HT-29 (cell line): ENCODE measurements around the gene RIT1. TPM values are rescaled to one million over a fixed set of nuclear protein-coding genes. Genes with fewer than 3 reads are reported as not detected.
A peak's percentile ranks its signal among the peaks of the same experiment; 100 is the strongest.
"Not testable (repeated sequence)": the region's sequence is repeated elsewhere in the genome, so short reads cannot be mapped to it uniquely, and the experiment has no call there.

Experiments
- DNase-seq: peaks from one replicate; pipeline ENCODE4 v3.0.0-alpha.2; 2015; ENCODE audit warnings: low spot score
- total RNA-seq: library from RNA; depleted of rRNA; stranded (reverse); fragments of >200 nt; shearing (Covaris generic); gene quantifications from 2 replicates; pipeline ENCODE4 v1.2.3, GENCODE V29; 2014

Gene RIT1
- total RNA-seq, 1 experiment from 2014 or later, result 6.5 TPM

DNA sequence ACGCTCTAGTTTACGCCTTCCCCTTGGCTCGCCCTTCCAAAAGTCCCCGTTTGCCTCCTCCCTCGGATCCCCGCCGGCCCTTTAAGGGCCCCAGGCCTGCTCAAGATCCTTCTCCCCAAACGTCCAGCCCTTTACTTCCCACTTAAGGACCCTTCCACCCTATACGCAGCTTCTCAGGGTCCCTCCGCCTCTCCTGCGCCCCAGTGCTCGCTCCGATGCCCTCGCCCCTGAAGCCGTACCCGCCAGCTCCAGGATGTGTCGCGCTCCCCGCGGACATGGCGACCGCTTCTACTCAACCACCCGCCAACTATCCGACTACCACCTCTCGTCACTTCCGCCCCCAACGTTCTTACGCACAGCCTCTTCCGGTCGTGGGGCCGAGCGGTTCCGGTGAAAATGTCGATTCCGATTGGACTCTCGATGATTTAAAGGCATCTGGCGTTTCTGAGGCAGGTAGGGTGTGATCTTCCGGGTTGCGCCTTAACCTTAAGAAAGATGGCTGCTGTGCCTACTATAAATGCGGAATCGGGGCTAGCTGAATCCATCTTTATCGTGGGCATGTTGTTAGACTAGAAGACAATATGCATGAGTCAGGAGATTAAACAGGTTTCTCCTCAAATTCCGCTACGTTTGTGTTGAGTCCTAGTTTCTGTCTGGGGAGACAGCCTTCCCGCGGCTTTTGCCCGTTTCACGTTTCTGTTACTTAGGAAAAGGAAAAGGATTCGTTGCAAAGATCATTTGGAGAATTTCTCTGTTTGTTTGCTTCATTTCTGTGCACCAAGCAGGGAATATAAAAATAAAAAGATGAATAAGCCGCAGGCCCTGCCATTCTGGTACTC is 23.2 kb upstream of the RIT1 start, which contains the start of gene KHDC4:
Gene KHDC4 (minus strand): TSS at position 317 of the 839 bp plus-strand sequence. CDS start 40 bp downstream, at position 277.
- DNase-seq, result peak; percentile 98

DNA sequence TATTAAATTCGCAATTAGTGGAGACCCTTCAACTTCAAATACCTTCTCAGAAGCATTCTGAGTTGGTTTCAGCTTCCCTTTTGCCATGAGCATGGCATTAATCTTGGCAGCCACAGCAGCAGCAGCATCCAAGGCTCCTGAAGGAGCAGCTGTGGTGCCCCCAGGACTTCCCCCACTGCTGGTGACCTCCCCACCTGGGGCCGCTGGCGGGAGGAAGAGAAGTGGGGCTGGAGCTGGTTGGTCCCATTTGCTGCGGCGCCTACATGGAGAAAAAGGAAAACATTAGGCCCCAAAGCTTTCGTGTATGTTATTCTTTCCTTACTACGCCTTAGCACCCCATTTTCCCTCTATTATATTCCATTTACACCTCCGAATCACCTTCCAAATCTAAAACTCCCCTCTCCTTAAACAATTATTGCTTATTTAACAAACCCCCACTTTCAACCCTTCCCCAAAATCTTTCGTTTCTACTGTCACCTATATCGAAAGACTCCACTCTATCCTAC is 22.5 kb upstream of the RIT1 start:
- DNase-seq, result no peak

DNA sequence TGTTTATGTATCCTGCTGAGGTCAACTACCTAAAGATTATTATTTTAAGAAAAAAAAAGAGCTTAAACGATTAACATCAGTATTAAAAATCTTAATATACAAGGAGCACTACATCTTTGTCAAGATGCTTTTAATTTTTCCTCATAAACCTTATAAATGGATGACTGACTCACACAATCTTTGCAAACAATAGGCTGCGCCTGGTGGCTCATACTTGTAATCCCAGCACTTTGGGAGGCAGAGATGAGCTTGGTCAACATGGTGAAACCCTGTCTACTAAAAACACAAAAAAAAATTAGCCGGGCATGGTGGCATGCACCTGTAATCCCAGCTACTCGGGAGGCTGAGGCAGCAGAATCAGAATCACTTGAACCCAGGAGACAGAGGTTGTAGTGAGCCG is 21.3 kb upstream of the RIT1 start:
- no peak for DNase-seq

DNA sequence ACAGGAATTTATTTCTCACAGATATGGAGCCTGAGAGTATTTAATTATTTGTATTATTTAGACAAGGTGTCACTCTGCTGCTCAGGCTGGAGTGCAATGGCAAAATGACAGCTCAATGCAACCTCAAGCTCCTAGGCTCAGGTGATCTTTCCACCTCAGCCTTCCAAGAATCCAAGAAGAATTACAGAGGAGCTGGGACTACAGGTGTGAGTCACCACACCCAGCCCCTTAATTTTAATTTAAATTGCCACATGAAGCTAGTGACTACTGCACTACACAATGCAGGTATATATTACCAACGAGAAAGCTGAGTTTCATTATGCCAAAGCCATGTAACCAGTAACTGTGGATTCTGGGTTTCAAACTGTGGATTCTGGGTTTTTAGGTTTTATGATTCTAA is 20.9 kb upstream of the RIT1 start:
- DNase-seq, result no peak

DNA sequence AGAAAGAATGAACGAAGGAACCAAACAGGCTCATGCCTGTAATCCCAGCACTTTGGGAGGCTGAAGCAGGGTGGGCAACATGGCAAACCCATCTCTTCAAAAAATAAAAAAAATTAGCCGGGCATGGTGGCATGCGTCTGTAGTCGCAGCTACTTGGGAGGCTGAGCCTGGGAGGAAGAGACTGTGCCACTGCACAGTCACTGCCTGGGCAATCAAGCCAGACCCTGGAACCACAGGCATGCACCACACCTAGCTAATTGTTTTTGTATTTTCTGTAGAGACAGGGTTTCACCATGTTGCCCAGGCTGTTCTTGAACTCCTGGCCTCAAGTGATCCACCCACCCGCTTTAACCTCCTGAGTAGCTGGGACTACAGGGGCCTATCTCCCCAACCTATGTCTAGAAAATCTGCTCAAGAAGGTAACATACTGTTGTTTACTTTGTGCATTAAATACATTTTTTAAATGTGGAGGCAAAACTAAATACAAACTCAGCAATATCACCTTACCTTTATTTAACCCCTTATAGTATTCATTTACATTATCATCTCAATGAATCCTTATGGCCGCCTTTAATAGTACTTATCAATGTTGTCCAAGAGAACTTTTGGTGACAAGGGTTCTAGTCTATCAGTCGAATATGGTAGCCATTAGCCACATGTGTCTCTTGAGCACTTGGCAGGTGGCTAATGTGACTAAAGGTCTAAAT is 20.3 kb upstream of the RIT1 start:
- no peak for DNase-seq

DNA sequence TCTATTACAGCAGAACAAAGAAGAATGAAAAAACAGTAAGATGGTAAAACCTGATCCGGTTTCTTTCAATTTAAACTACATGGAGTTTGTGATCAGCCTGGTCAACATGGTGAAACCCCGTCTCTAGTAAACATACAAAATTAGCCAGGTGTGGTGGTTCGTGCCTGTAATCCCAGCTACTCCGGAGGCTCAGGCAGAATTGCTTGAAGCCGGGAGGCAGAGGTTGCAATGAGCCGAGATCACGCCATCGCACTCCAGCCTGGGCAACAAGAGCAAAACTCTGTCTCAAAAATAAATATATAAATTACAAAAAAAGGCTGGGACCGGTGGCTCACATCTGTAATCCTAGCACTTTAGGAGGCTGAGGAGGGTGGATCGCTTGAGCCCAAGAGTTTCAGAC is 19.6 kb upstream of the RIT1 start:
- DNase-seq, result not testable (repeated sequence)

DNA sequence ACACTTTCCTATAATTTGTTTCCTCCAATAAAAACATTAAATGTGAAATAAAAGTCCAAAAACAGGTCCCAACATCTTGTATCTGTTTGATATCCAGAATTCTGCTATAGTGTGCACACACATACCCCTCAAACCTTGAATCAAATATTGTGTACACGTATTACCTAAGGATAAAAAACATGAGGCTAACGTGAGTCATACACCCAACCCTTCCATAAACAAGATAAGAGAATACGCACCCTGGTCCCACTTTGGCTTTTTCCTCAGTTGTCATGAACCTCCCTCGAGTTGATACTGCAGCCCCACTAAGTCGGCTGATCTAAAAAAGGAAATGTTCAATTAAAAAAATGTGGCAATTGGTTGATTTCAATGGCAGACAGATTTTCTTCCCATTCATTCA is 17.9 kb upstream of the RIT1 start:
- DNase-seq, result no peak

DNA sequence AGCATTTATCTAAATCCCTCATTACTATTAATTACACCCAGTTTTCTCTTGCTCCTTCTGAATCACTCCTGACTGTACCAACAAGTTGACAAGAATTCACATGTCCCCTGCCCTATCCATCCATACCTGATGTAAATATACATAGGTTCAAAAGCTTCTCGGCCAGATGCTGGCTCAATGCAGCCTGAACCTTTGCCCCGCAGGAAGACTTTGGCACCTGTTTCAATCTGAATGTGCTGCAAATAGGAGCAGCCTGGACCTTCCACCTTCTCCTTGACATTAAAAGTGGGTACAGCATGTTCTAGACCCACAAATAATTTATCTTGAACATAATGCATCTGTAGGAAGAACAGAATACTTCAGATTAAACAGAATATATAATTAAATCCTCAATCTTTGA is 14.4 kb upstream of the RIT1 start:
- DNase-seq, result no peak

DNA sequence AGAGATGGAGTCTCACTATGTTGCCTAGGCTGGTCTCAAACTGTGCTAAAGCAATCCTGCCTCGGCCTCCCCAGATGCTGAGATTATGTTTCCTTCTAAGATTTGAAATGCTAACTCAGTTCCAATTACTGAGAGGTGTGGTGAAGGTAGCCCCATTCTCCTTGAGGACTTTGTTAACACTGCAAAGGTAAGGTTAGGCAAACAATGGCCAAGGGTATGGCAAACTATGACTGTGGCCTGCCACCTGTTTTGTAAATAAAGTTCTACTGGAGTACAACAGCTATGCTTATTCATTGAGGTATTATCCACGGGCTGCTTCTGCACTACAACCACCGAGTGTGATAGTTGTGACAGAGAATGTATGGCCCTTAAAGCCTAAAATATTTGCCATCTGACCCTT is 9.6 kb upstream of the RIT1 start:
- DNase-seq, result no peak

DNA sequence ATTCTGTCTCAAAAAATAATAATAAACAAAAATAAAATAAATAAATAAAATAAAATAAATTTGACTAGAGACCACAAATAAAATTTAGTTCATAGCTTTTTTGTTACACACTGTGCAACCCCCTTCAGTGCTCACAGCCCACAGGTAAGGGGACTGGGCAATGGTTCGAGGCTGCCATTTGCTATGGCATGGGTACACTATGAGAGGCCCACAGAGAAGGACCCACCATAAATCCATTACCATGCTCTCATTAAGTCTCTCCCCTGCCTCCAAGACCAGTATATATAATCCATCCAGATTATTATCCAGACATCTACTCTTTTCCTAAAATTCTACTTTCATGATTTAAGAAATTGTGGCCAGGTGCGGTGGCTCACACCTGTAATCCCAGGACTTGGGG is 8.7 kb upstream of the RIT1 start:
- no peak for DNase-seq

DNA sequence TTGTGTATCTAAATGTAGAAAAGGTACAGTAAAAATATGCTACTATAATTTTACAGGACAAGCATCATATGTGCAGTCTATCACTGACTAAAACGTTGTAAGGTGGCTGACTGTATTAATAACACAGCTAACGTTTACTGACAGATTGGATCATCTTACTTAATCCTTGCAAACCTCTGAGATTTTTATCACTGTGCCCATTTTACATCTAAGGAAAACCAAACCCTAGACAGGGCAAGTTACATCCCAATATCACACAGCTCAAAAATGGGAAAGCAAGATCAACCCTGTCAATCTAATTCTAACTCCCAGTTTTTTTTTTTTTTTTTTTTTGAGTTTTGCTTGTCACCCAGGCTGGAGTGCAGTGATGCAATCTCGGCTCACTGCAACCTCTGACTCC is 7.5 kb upstream of the RIT1 start:
- no peak for DNase-seq

DNA sequence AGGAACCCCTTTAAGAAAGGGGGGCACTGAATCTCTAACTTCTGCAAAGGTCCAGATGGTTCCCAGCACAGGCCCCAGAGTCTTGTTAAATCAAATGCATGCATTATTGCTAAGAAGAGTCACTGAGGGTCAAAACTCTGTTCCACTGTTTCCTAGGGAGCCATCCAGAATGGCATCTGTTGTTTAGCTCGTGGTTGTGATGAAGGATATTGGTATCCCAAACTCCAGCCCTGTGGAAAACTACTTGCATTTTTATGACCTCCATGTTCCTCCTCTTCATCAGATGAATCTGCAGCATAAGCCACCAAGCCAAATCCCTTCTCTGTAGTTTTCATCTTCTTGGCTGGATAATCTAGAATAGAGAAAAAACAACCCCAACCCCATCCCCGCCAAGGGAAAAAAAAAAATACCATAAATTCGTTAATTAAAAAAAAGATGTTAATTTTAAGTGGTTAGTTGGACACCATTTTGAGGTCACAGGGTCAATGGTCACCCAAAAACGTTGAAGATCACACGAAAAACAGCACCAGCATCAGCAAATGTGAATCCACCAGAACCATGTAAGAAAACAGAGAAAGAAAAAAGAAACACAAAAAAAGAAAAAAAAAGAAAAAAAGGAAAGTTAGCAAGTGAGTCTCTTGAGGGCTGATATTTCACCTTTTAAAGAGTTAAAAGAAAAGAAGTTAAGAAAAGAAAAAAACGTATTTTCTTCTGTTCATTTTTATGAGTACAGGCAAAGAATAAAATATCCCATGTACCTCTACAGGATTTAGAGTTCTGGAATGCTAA is 3.0 kb upstream of the RIT1 start:
- DNase-seq, result no peak

DNA sequence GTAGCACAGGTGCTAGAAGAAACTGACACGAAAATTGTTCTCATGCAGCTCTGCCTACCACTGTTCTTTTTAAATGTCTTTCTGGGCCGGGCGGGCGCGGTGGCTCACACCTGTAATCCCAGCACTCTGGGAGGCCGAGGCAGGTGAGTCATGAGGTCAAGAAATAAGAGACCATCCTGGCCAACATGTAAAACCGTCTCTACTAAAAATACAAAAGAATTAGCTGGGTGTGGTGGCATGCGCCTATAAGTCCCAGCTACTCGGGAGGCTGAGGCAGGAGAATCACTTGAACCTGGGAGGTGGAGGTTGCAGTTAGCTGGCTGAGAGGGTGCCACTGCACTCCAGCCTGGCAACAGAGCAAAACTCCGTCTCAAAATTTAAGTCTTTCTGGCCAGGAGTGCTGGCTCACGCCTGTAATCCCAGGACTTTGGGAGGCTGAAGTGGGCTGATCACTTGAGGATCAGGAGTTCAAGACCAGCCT is 947 bp upstream of the RIT1 start:
- DNase-seq, result no peak

DNA sequence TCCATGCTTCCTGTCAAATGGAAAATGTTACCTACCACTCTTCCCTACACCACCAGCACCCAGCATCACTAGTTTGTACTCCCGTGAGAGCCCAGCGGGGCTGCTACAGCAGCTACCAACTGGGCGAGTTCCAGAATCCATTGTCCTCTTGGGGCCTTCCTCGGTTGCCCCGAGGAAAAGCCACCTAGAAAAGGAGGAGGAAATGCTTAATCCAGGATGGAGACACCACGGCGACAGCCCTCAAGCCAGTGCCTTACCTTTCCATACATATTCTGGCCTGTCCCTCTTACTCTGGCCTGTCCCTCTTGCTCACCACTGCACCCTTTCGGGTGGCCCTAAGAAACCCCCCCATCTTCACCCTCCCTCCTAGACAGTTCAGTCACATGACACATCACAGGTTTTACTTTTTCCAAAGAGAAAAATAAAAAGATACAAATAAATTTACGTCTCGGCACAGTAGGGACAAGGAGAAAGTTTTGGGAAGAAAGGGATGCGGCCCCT is 478 bp downstream of the RIT1 start:
- peak; percentile 58 for DNase-seq

DNA sequence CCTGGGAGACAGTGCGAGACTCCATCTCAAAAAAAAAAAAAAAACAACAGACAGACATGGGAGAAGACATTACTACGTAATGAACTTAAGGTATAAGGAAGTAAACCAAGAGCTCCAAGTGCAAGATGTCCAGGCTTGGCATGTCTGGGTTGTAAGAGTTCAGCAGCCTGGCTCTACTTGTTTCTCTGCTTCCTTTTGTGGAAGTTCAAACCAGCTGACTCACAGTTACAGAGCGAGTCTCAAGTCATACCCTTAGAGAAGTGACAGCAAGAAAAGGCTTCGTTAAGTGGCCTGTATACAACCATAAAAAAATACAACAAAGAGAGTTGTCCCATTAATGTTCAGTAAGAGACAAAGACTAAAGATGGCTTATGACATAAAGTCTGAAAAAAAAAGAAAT is 1.3 kb downstream of the RIT1 start:
- DNase-seq, result no peak

DNA sequence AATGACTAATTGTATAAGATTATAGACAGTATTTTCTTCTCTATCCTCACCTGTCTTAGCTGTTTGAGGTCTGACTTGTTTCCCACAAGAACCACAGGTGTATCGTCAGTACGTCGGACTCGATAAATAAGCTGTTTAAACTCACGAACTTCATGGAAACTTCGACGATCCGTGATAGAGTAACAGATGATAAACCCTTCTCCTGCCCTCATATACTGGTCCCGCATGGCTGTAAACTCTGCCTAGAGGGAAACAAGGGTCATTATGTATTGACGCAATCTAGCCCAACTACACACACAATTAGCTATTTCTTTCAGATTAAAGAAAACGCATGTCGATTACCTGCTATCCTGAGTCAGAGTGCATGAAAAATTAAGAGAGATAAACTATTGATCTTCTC is 6.9 kb downstream of the RIT1 start:
- no peak for DNase-seq

DNA sequence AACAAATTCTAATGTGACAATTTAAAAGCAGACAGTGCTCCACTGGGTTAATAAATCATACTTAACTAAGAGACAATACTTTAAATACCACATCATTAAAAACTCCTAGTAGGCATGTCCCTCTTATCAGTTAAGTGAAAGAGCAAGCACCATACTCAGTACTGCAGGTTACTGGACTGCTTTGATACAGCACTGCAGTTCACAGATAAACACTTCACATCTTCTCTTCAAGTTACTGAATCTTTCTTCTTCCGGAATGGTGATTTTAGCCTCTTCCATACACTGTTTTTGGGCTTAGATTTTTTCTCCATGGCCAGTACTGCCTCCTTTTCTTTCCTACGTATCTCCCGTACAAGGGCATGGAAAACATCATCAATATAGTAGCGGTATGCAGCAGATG is 11.0 kb downstream of the RIT1 start:
- no peak for DNase-seq

DNA sequence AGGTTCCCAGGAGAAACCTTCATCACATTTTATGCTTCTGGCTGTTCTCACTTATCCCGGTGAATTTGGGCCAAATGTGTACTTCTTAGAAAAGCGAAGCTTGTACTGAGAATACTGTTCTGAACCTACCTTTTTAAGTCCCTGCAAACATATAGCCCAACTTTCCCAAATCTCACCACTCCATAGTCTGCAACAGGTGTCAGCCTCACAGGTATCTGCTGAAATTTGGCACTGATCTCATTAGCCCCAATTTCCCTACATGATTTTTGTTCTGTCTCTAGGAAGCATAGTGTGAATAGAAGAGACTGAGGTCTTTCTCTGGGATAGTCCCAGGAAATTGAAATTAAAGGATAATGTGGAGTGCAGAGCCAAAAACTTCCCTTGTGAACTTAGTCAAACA is 11.5 kb downstream of the RIT1 start:
- no peak for DNase-seq

DNA sequence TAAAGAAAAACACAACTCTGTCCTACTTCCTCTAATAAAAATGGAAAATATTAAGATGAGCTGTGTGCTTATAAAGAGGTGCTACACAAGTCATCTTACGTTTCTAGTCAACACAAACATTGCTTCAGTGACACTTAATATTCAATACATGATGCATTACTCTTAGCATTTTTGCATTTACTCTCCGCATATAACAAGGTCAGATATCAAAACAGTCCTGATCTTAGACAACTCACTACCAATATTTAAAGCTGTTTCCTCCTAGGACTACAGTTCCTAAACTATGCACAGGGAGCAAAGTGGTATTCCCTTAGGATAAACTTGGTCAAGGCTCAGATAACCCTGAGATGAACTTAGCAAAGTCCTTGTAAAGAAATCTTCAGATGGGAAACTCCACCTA is 12.3 kb downstream of the RIT1 start:
- no peak for DNase-seq

DNA sequence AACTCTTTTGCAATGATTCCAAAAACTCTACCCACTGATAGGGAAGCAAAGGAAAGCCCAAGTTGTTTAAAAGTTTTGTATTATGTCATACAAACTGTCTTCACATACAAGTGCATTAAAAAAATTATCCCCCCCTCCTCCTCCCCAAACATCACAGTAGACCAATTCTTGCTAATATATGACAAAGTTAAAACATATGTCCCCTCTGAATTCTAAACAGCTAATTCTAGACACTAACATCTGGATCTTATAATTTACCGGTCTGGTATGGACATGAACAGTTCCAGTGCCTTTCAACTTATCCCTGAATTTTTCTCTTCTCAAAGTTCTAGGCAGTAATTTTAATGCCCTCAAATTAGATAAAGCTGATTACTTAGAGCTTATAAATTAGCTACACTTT is 13.4 kb downstream of the RIT1 start:
- DNase-seq, result no peak

DNA sequence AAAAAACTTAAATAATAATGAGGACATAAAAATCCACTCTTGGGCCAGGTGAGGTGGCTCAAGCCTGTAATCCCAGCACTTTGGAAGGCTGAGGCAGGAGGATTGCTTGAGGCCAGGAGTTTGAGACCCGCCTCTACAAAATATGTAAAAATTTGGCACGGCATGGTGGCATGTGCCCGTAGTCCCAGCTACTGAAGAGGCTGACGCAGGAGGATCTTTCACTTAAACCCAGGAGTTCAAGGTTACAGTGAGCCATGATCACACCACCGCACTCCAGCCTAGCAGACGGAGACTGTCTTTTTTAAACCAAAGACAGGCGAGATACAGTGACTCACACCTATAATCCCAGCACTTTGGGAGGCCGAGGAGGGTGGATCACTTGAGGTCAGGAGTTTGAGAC is 14.7 kb downstream of the RIT1 start:
- not testable (repeated sequence) for DNase-seq

DNA sequence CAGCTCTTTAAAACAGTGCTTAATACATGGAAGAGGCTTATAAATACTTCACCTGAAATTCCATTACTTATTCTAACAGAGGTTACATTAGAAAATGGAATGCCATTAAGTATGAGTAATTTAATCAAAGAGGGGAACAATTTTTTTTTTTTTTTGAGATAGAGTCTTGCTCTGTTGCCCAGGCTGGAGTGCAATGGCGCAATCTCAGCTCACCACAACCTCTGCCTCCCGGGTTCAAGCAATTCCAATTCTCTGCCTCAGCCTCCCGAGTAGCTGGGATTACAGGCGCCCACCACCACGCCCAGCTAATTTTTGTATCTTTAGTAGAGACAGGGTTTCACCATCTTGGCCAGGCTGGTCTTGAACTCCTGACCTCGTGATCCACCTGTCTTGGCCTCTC is 15.5 kb downstream of the RIT1 start:
- DNase-seq, result not testable (repeated sequence)
